HG02610 (cell line): Measurements from ENCODE around the gene TKT.
"Not testable (repeated sequence)": the region's sequence is repeated elsewhere in the genome, so short reads cannot be mapped to it uniquely, and the experiment has no call there.

Experiments
- ATAC-seq: cut with Tn5 transposase; IDR thresholded peaks from one replicate; pipeline ENCODE4 v1.9.1; 2021; ENCODE audit warnings: mild to moderate bottlenecking, moderate library complexity; ENCODE audit not compliant: unreplicated experiment

TKT gene

GRCh38 chr3:53261712-53262111 is 5.9 kb upstream of the TKT start:
- no peak for ATAC-seq

- ATAC-seq = no peak
These were observed 4.5 kb upstream of the TKT start for GRCh38 chr3:53260286-53260785.

- no peak for ATAC-seq
These were observed 3.8 kb upstream of the TKT start for GRCh38 chr3:53259427-53260259.

GRCh38 chr3:53258600-53259426 is 3.0 kb upstream of the TKT start:
- no peak for ATAC-seq

- no peak for ATAC-seq
These were observed 1.6 kb upstream of the TKT start for GRCh38 chr3:53257465-53257864.

- ATAC-seq = no peak
These were observed 858 bp upstream of the TKT start for GRCh38 chr3:53256704-53257055.

- ATAC-seq = peak; percentile 41
These were observed 423 bp downstream of the TKT start for GRCh38 chr3:53255423-53255774.

GRCh38 chr3:53254509-53255422 is 1.1 kb downstream of the TKT start:
- ATAC-seq = peak; percentile 48

GRCh38 chr3:53253707-53254508 is 1.9 kb downstream of the TKT start:
- no peak for ATAC-seq

GRCh38 chr3:53252947-53253322 is 2.9 kb downstream of the TKT start:
- not testable (repeated sequence) for ATAC-seq

GRCh38 chr3:53252096-53252946 is 3.5 kb downstream of the TKT start:
- ATAC-seq = no peak

GRCh38 chr3:53250881-53251605 is 4.8 kb downstream of the TKT start:
- ATAC-seq = no peak

- no peak for ATAC-seq
These were observed 5.4 kb downstream of the TKT start for GRCh38 chr3:53250453-53250852.

GRCh38 chr3:53248161-53248560 is 7.7 kb downstream of the TKT start:
- ATAC-seq = no peak

- no peak for ATAC-seq
These were observed 8.2 kb downstream of the TKT start for GRCh38 chr3:53247619-53248018.

GRCh38 chr3:53244271-53244670 is 11.6 kb downstream of the TKT start:
- ATAC-seq = no peak

- no peak for ATAC-seq
These were observed 12.0 kb downstream of the TKT start for GRCh38 chr3:53243785-53244184.

- ATAC-seq = no peak
These were observed 12.7 kb downstream of the TKT start for GRCh38 chr3:53243165-53243564.

- ATAC-seq = no peak
These were observed 13.2 kb downstream of the TKT start for GRCh38 chr3:53242642-53243041.
